Astrocyte of the spinal cord (primary cell): ENCODE measurements around the gene ZNRF1.

ENCODE experiments used
- DNase-seq: peaks from one replicate; pipeline ENCODE4 v3.0.0; 2011; ENCODE audit warnings: low read depth, low spot score
- H3K4me3 ChIP-seq: 2 replicates; pipeline ENCODE4 v1.5.1; 2011; ENCODE audit warnings: low read depth, mild to moderate bottlenecking, low read length, moderate library complexity
- CTCF ChIP-seq: IDR thresholded peaks from 2 replicates; pipeline ENCODE4 v1.5.1; 2012; ENCODE audit warnings: low read depth, mild to moderate bottlenecking, low read length, inconsistent platforms
- in situ Hi-C: cut with HindIII; loops from 2 replicates; pipeline ENCODE4 v1.10.0; 2017; ENCODE audit warnings: low sequenced_read_pairs

ZNRF1 gene

GRCh38 chr16:75061669-75062068 lies 62.8 kb downstream of the ZNRF1 start:
- no peak for TF ChIP-seq CTCF
- no peak for DNase-seq
- in situ Hi-C loops, result no loop called here
- no peak overlapping the region for H3K4me3 ChIP-seq

GRCh38 chr16:75062135-75062975 lies 63.5 kb downstream of the ZNRF1 start:
- in situ Hi-C loops, result no loop called here
- DNase-seq, result no peak
- no peak for TF ChIP-seq CTCF
- no peak overlapping the region for H3K4me3 ChIP-seq

GRCh38 chr16:75062976-75063346 lies 64.1 kb downstream of the ZNRF1 start:
- no peak overlapping the region for H3K4me3 ChIP-seq
- no peak for DNase-seq
- in situ Hi-C loops, result no loop called here
- TF ChIP-seq CTCF, result no peak

GRCh38 chr16:75063549-75064088 lies 64.8 kb downstream of the ZNRF1 start:
- H3K4me3 ChIP-seq, result no peak overlapping the region
- in situ Hi-C loops, result no loop called here
- TF ChIP-seq CTCF, result no peak
- DNase-seq, result no peak

GRCh38 chr16:75064403-75065148 lies 65.8 kb downstream of the ZNRF1 start:
- no peak for DNase-seq
- TF ChIP-seq CTCF, result no peak
- in situ Hi-C loops, result no loop called here
- H3K4me3 ChIP-seq, result no peak overlapping the region

GRCh38 chr16:75065149-75065505 lies 66.3 kb downstream of the ZNRF1 start:
- in situ Hi-C loops, result no loop called here
- DNase-seq, result no peak
- no peak overlapping the region for H3K4me3 ChIP-seq
- TF ChIP-seq CTCF, result no peak
